A549 (cell line): ENCODE results near the gene SIGLEC7.

Source experiments
- CHD2 ChIP-seq: fragments of 150-350 bp; IDR thresholded peaks from 2 replicates; pipeline ENCODE4 v1.6.1; 2014; ENCODE audit warnings: low read length; ENCODE audit not compliant: partially characterized antibody
- ESRRA ChIP-seq: fragments of 150-350 bp; IDR thresholded peaks from 2 replicates; pipeline ENCODE4 v1.6.1; 2014; ENCODE audit warnings: mild to moderate bottlenecking, low read length, borderline replicate concordance
- HOXA7 ChIP-seq: fragments of 250-450 bp; sonication (Bioruptor Pico); IDR thresholded peaks from 2 replicates; pipeline ENCODE4 v1.5.0; 2020; ENCODE audit warnings: mild to moderate bottlenecking, moderate library complexity
- PHF8 ChIP-seq: fragments of 200-600 bp; sonication (generic); IDR thresholded peaks from 2 replicates; pipeline ENCODE4 v1.6.1; 2016; ENCODE audit warnings: low read depth, mild to moderate bottlenecking, antibody characterized with exemption, moderate library complexity, borderline replicate concordance
- POLR2AphosphoS2 ChIP-seq: conservative IDR thresholded peaks from 2 replicates; pipeline ENCODE4 v1.6.1; 2012; ENCODE audit warnings: low read length, improper control_type of control experiment, inconsistent platforms
- RAD21 ChIP-seq, 2 experiments: fragments of >200 bp in 1 of 2; sonication (Bioruptor Twin) in 1 of 2; formaldehyde crosslinking in 1 of 2; IDR thresholded peaks in 1 of 2; conservative IDR thresholded peaks in 1 of 2; 2 replicates in 1 of 2; 3 replicates in 1 of 2; pipeline ENCODE4 v1.6.1; 2012 to 2018; ENCODE audit warnings: inconsistent platforms in 1 of 2
- SREBF2 ChIP-seq: fragments of 450-650 bp; IDR thresholded peaks from 2 replicates; pipeline ENCODE4 v1.6.1; 2014; ENCODE audit warnings: mild to moderate bottlenecking, moderate library complexity
- TF ChIP-seq, protein P1 (sequence below): fragments of >200 bp; sonication (Bioruptor Twin); formaldehyde crosslinking; IDR thresholded peaks from 3 replicates; pipeline ENCODE4 v1.5.1; 2016
- TF ChIP-seq, protein P2 (sequence below): IDR thresholded peaks from 2 replicates; pipeline ENCODE4 v1.6.1; 2012

DNA sequence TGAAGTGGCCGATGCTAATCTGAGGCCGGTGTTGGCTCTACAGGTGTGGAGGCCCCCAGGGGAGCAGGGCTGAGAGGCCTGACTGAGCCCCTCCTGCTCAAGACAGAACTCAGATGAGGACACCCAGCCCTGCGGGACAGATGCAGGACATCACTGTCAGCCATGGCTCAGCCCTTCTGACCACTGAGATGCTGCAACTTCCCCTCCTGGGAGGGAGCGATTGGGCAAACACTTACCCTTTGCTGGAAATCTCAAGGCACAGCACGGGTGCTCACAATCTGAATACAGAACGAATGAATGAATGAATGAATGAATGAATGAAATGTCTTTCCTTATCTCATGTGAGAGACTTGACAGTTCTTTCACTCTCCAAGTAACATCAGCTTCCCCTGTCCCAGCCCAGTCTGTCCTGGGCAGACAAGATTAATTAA is 3.5 kb upstream of the SIGLEC7 start:
- no peak for TF ChIP-seq SREBF2
- TF ChIP-seq PHF8: no peak
- no peak for TF ChIP-seq CHD2
- no peak for TF ChIP-seq POLR2AphosphoS2
- TF ChIP-seq, protein P1, sequence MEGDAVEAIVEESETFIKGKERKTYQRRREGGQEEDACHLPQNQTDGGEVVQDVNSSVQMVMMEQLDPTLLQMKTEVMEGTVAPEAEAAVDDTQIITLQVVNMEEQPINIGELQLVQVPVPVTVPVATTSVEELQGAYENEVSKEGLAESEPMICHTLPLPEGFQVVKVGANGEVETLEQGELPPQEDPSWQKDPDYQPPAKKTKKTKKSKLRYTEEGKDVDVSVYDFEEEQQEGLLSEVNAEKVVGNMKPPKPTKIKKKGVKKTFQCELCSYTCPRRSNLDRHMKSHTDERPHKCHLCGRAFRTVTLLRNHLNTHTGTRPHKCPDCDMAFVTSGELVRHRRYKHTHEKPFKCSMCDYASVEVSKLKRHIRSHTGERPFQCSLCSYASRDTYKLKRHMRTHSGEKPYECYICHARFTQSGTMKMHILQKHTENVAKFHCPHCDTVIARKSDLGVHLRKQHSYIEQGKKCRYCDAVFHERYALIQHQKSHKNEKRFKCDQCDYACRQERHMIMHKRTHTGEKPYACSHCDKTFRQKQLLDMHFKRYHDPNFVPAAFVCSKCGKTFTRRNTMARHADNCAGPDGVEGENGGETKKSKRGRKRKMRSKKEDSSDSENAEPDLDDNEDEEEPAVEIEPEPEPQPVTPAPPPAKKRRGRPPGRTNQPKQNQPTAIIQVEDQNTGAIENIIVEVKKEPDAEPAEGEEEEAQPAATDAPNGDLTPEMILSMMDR: no peak
- TF ChIP-seq, protein P2, sequence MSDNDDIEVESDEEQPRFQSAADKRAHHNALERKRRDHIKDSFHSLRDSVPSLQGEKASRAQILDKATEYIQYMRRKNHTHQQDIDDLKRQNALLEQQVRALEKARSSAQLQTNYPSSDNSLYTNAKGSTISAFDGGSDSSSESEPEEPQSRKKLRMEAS: no peak
- TF ChIP-seq ESRRA: no peak
- TF ChIP-seq RAD21 (conservative IDR thresholded peaks at IDR 0.05 in 1 of 2, IDR thresholded peaks at IDR 0.05 in 1 of 2): no peak
- TF ChIP-seq HOXA7 (CRISPR knock-in tag): no peak
